Fibroblast of lung (primary cell): ENCODE measurements around the gene P3R3URF. TPM values are rescaled to one million over a fixed set of nuclear protein-coding genes. Genes with fewer than 3 reads are reported as not detected.

ENCODE experiments used
- DNase-seq, 2 donors: peaks; one replicate each; pipeline versions ENCODE4 v3.0.0 to v3.0.0-alpha.2; 2010; ENCODE audit warnings: low read depth in 2 of 2
- H2AFZ ChIP-seq: 2 replicates; pipeline ENCODE4 v1.5.1; 2012; ENCODE audit warnings: low read length, control low read depth, inconsistent platforms
- H3K27ac ChIP-seq: 2 replicates; pipeline ENCODE4 v1.5.1; 2011; ENCODE audit warnings: low read length, control low read depth; ENCODE audit not compliant: insufficient read depth
- H3K27me3 ChIP-seq: 2 replicates; pipeline ENCODE4 v1.5.1; 2011; ENCODE audit warnings: mild to moderate bottlenecking, low read length; ENCODE audit not compliant: control insufficient read depth, insufficient read depth
- H3K36me3 ChIP-seq: 2 replicates; pipeline ENCODE4 v1.5.1; 2011; ENCODE audit warnings: low read length; ENCODE audit not compliant: control insufficient read depth, insufficient read depth
- H3K4me1 ChIP-seq: 2 replicates; pipeline ENCODE4 v1.5.1; 2011; ENCODE audit warnings: low read length; ENCODE audit not compliant: control insufficient read depth, insufficient read depth; ENCODE audit errors: extremely low read depth
- H3K4me2 ChIP-seq: 2 replicates; pipeline ENCODE4 v1.5.1; 2011; ENCODE audit warnings: low read length, control low read depth; ENCODE audit not compliant: insufficient read depth; ENCODE audit errors: extremely low read depth
- H3K4me3 ChIP-seq, 4 experiments: fragments of 200-600 bp in 1 of 4; sonication (generic) in 1 of 4; replicated peaks in 1 of 4; 2 replicates each; pipeline ENCODE4 v1.5.1; 2011 to 2016; ENCODE audit warnings: low read length in 4 of 4, low read depth in 3 of 4, mild to moderate bottlenecking in 3 of 4, control low read depth in 2 of 4, inconsistent platforms in 1 of 4, mixed read lengths in 1 of 4; ENCODE audit not compliant: insufficient read depth in 1 of 4; ENCODE audit errors: control extremely low read depth in 1 of 4
- H3K79me2 ChIP-seq: 2 replicates; pipeline ENCODE4 v1.5.1; 2012; ENCODE audit warnings: mild to moderate bottlenecking, low read length, inconsistent platforms; ENCODE audit not compliant: control insufficient read depth, insufficient read depth
- H3K9ac ChIP-seq: 2 replicates; pipeline ENCODE4 v1.5.1; 2011; ENCODE audit warnings: mild to moderate bottlenecking, low read length, control low read depth; ENCODE audit not compliant: insufficient read depth
- H3K9me3 ChIP-seq: 2 replicates; pipeline ENCODE4 v1.5.1; 2012; ENCODE audit warnings: low read depth, low read length; ENCODE audit not compliant: control insufficient read depth, insufficient read depth
- H4K20me1 ChIP-seq: 2 replicates; pipeline ENCODE4 v1.5.1; 2011; ENCODE audit warnings: low read length; ENCODE audit not compliant: control insufficient read depth, insufficient read depth; ENCODE audit errors: extremely low read depth
- CTCF ChIP-seq, 2 donors: IDR thresholded peaks in 1 of 2; conservative IDR thresholded peaks in 1 of 2; 1 replicate in 1 of 2; 2 replicates in 1 of 2; pipeline ENCODE4 v1.5.1; 2011 to 2012; ENCODE audit warnings: low read length in 2 of 2, control low read depth in 1 of 2, inconsistent platforms in 1 of 2, low read depth in 1 of 2, mild to moderate bottlenecking in 1 of 2
- EZH2 ChIP-seq: IDR thresholded peaks from 2 replicates; pipeline ENCODE4 v1.5.1; 2012; ENCODE audit warnings: low read length, control low read depth, mild to moderate bottlenecking; ENCODE audit errors: missing control alignments
- polyA plus RNA-seq, 2 donors: library from polyadenylated mRNA; depleted of rRNA in 1 of 2; stranded (reverse) in 1 of 2; unstranded in 1 of 2; fragments of >200 nt; gene quantifications; 2 replicates each; pipeline ENCODE4 v1.2.1, GENCODE V29; 2011 to 2012; ENCODE audit warnings: missing spikeins in 1 of 2
- total RNA-seq: library from RNA; depleted of rRNA; stranded (reverse); fragments of >200 nt; gene quantifications from 2 replicates; pipeline ENCODE4 v1.2.1, GENCODE V29; 2014

The P3R3URF gene
- total and polyA plus RNA-seq, 2 donors (not counting 1 experiment from before 2014, with no cell fraction given), result not detected

- Histone ChIP-seq H3K36me3 (no peaks in the 10 kb centered on the region), H3K4me3 (no peak overlapping the region), H3K27me3 (no peaks in the 10 kb centered on the region), H3K27ac (no peak overlapping the region), H3K79me2 (no peaks in the 10 kb centered on the region), H2AFZ (no peak overlapping the region), H3K9me3 (no peaks in the 10 kb centered on the region), H4K20me1 (no peaks in the 10 kb centered on the region), H3K9ac (no peak overlapping the region), H3K4me1 (peaks cover 10% of the 10 kb centered on the region), H3K4me2 (no peak overlapping the region)
- peak; percentile 75 to 81 for DNase-seq
- no peak for TF ChIP-seq CTCF (conservative IDR thresholded peaks at IDR 0.05 in 1 of 2, IDR thresholded peaks at IDR 0.05 in 1 of 2; ENCODE audit: low read depth in 1 of 2, low read length in 2 of 2)
- TF ChIP-seq EZH2, result no peak
Observed at GRCh38 chr1:46134660-46135331, 41.5 kb downstream of the P3R3URF start.

- peak overlapping the region; percentile 99 for H3K4me2 ChIP-seq
- peak overlapping the region; percentile 96 for H3K27ac ChIP-seq
- no peak for DNase-seq
- H4K20me1 ChIP-seq, result no peaks in the 10 kb centered on the region
- H3K9me3 ChIP-seq, result no peaks in the 10 kb centered on the region
- no peaks in the 10 kb centered on the region for H3K27me3 ChIP-seq
- H3K36me3 ChIP-seq, result no peaks in the 10 kb centered on the region
- peaks cover 10% of the 10 kb centered on the region for H3K4me1 ChIP-seq
- H2AFZ ChIP-seq, result no peak overlapping the region
- no peak overlapping the region for H3K9ac ChIP-seq
- peak overlapping the region; percentile 58 to 80 (median 67) for H3K4me3 ChIP-seq
- no peaks in the 10 kb centered on the region for H3K79me2 ChIP-seq
- TF ChIP-seq EZH2 (no peak), CTCF (conservative IDR thresholded peaks at IDR 0.05 in 1 of 2, IDR thresholded peaks at IDR 0.05 in 1 of 2; ENCODE audit: low read depth in 1 of 2, low read length in 2 of 2) (no peak)
Observed at GRCh38 chr1:46133781-46134350, 42.4 kb downstream of the P3R3URF start.

- no peaks in the 10 kb centered on the region for H3K79me2 ChIP-seq
- no peaks in the 10 kb centered on the region for H3K27me3 ChIP-seq
- no peaks in the 10 kb centered on the region for H4K20me1 ChIP-seq
- no peaks in the 10 kb centered on the region for H3K9me3 ChIP-seq
- H3K4me2 ChIP-seq, result peak overlapping the region; percentile 99
- H3K36me3 ChIP-seq, result no peaks in the 10 kb centered on the region
- H3K4me3 ChIP-seq, result peak overlapping the region; percentile 58 to 80 (median 67)
- TF ChIP-seq EZH2 (no peak), CTCF (conservative IDR thresholded peaks at IDR 0.05 in 1 of 2, IDR thresholded peaks at IDR 0.05 in 1 of 2; ENCODE audit: low read depth in 1 of 2, low read length in 2 of 2) (no peak)
- H3K9ac ChIP-seq, result peak overlapping the region; percentile 90
- peak overlapping the region; percentile 81 for H2AFZ ChIP-seq
- no peak for DNase-seq
- H3K4me1 ChIP-seq, result peaks cover 10% of the 10 kb centered on the region
- H3K27ac ChIP-seq, result peak overlapping the region; percentile 96
Observed at GRCh38 chr1:46133181-46133658, 43.1 kb downstream of the P3R3URF start.
